Neural progenitor cell (in vitro differentiated cells): ENCODE data around the gene TBX10. TPM values are rescaled to one million over a fixed set of nuclear protein-coding genes. Genes with fewer than 3 reads are reported as not detected.

Experiments
- DNase-seq: peaks from one replicate; pipeline ENCODE4 v3.0.0-alpha.2; 2016; ENCODE audit warnings: low spot score
- H2AFZ ChIP-seq: fragments of 200-600 bp; sonication (generic); replicated peaks from 2 replicates; pipeline ENCODE4 v1.6.1; 2016; ENCODE audit warnings: antibody characterized with exemption
- H3F3A ChIP-seq: fragments of 200-600 bp; sonication (generic); 2 replicates; pipeline ENCODE4 v1.6.1; 2016; ENCODE audit warnings: antibody characterized with exemption, low read depth
- H3K27ac ChIP-seq: fragments of 200-600 bp; sonication (generic); 2 replicates; pipeline ENCODE4 v1.5.1; 2016; ENCODE audit warnings: mild to moderate bottlenecking
- H3K27me3 ChIP-seq: fragments of 200-600 bp; sonication (generic); 2 replicates; pipeline ENCODE4 v1.6.1; 2016; ENCODE audit warnings: mild to moderate bottlenecking, moderate library complexity
- H3K36me3 ChIP-seq: fragments of 200-600 bp; sonication (generic); 2 replicates; pipeline ENCODE4 v1.5.1; 2016
- H3K4me1 ChIP-seq: fragments of 200-600 bp; sonication (generic); 2 replicates; pipeline ENCODE4 v1.6.1; 2016; ENCODE audit warnings: mixed run types
- H3K4me2 ChIP-seq: fragments of 200-600 bp; sonication (generic); 2 replicates; pipeline ENCODE4 v1.6.1; 2016
- H3K4me3 ChIP-seq: fragments of 200-600 bp; sonication (generic); 2 replicates; pipeline ENCODE4 v1.5.1; 2016
- H3K79me2 ChIP-seq: fragments of 200-600 bp; sonication (generic); 2 replicates; pipeline ENCODE4 v1.6.1; 2016; ENCODE audit warnings: low read depth
- H3K9ac ChIP-seq: fragments of 200-600 bp; sonication (generic); 2 replicates; pipeline ENCODE4 v1.6.1; 2016
- H3K9me3 ChIP-seq: fragments of 200-600 bp; sonication (generic); 2 replicates; pipeline ENCODE4 v1.5.1; 2016; ENCODE audit warnings: low read depth
- H4K20me1 ChIP-seq: fragments of 200-600 bp; sonication (generic); 2 replicates; pipeline ENCODE4 v1.6.1; 2016; ENCODE audit warnings: low read depth
- H3K27ac Mint-ChIP-seq: 3 replicates; pipeline ENCODE4 v1.8.0; 2021; ENCODE audit warnings: mixed read lengths
- H3K27me3 Mint-ChIP-seq: 2 replicates; pipeline ENCODE4 v1.8.0; 2022; ENCODE audit warnings: low read depth, mild to moderate bottlenecking, inconsistent platforms, moderate library complexity, mixed read lengths; ENCODE audit not compliant: insufficient read depth
- H3K36me3 Mint-ChIP-seq: 3 replicates; pipeline ENCODE4 v1.8.0; 2021; ENCODE audit warnings: mixed read lengths
- H3K4me1 Mint-ChIP-seq: 3 replicates; pipeline ENCODE4 v1.8.0; 2021; ENCODE audit warnings: mixed read lengths
- H3K4me3 Mint-ChIP-seq: 3 replicates; pipeline ENCODE4 v1.8.0; 2021; ENCODE audit warnings: mild to moderate bottlenecking, moderate library complexity, mixed read lengths
- H3K9me3 Mint-ChIP-seq: 3 replicates; pipeline ENCODE4 v1.8.0; 2020; ENCODE audit warnings: mixed read lengths
- CTCF ChIP-seq: fragments of 200-600 bp; sonication (generic); IDR thresholded peaks from 2 replicates; pipeline ENCODE4 v1.5.1; 2017; ENCODE audit warnings: antibody characterized with exemption, mild to moderate bottlenecking
- EZH2 ChIP-seq: fragments of 200-600 bp; sonication (generic); IDR thresholded peaks from 2 replicates; pipeline ENCODE4 v1.6.1; 2017; ENCODE audit warnings: antibody characterized with exemption, mild to moderate bottlenecking, moderate library complexity
- EZH2phosphoT487 ChIP-seq: fragments of 200-600 bp; sonication (generic); IDR thresholded peaks from 2 replicates; pipeline ENCODE4 v1.6.1; 2017; ENCODE audit warnings: antibody characterized with exemption
- total RNA-seq: library from RNA; depleted of rRNA; stranded (reverse); fragments of >200 nt; gene quantifications from 2 replicates; pipeline ENCODE4 v1.2.3, GENCODE V29; 2015; ENCODE audit warnings: low replicate concordance

Gene TBX10
- total RNA-seq, 1 donor from 2014 or later = not detected

- peaks cover 6% of the 10 kb centered on the region for H3F3A ChIP-seq
- H4K20me1 ChIP-seq = no peaks in the 10 kb centered on the region
- H3K4me3 ChIP-seq = no peak overlapping the region
- Mint-ChIP-seq H3K27me3 (peaks cover 16% of the 10 kb centered on the region), H3K9me3 (peaks cover 4% of the 10 kb centered on the region), H3K27ac (no peak overlapping the region), H3K36me3 (peaks cover 11% of the 10 kb centered on the region), H3K4me3 (no peak overlapping the region), H3K4me1 (peaks cover 25% of the 10 kb centered on the region)
- peaks cover 2% of the 10 kb centered on the region for H3K79me2 ChIP-seq
- peaks cover 24% of the 10 kb centered on the region for H3K4me1 ChIP-seq
- H3K27ac ChIP-seq = no peak overlapping the region
- H2AFZ ChIP-seq = no peak overlapping the region
- H3K9ac ChIP-seq = no peak overlapping the region
- TF ChIP-seq EZH2phosphoT487 (no peak), CTCF (peak; percentile 52)
- no peak overlapping the region for H3K4me2 ChIP-seq
- H3K36me3 ChIP-seq = no peaks in the 10 kb centered on the region
- peak; percentile 54 for DNase-seq
- H3K9me3 ChIP-seq = no peaks in the 10 kb centered on the region
- no peaks in the 10 kb centered on the region for H3K27me3 ChIP-seq
Measured at GRCh38 chr11:67614730-67615714, 24.5 kb downstream of the TBX10 start.

DNA sequence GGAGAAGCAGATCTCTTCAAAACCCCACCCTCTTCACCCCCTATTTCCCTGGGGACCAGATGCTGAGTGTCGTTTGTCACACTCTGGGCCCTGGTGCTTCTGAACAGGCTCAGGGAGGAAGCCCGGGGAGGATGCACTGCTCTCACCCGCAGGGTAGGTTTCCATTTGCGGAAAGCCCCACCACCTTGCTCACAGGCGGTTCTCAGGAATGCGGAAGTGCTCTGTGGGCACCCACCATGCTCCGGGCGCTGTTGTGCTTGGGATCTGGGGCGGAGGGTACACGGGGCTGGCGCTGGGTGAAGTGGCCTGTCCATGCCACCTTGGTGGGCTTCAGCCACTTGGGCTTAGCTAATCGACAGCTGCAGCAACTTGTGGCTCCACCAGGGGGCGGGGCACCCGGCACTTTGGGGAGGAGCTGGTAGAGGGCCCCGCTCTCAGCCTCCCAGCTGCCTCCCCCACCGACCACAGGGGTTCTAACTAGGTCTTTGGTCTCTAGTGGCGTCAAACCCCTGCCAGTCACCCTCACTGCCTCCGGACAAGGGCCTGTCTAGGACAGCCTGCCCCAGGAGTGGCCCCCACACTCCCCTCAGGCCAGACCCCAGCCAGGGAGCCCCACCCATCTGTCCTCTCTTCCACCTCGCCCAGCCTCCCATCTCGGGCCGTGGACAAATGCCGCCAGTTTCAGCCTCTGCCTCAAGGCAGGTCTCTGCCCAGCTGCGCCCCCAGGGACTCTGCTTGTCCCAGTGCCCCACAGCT is 25.4 kb downstream of the TBX10 start:
- Mint-ChIP-seq H3K27ac (peak overlapping the region; percentile 57), H3K4me3 (no peak overlapping the region), H3K36me3 (peaks cover 6% of the 10 kb centered on the region), H3K9me3 (no peaks in the 10 kb centered on the region), H3K27me3 (peaks cover 9% of the 10 kb centered on the region), H3K4me1 (peaks cover 19% of the 10 kb centered on the region)
- peaks cover 24% of the 10 kb centered on the region for H3K4me1 ChIP-seq
- no peaks in the 10 kb centered on the region for H3K36me3 ChIP-seq
- H3K27ac ChIP-seq = no peak overlapping the region
- no peaks in the 10 kb centered on the region for H3K9me3 ChIP-seq
- no peak overlapping the region for H3K4me3 ChIP-seq
- no peak overlapping the region for H2AFZ ChIP-seq
- peak overlapping the region; percentile 48 for H3K4me2 ChIP-seq
- no peaks in the 10 kb centered on the region for H3K79me2 ChIP-seq
- H3K27me3 ChIP-seq = no peaks in the 10 kb centered on the region
- no peaks in the 10 kb centered on the region for H4K20me1 ChIP-seq
- TF ChIP-seq CTCF (peak; percentile 75), EZH2phosphoT487 (no peak)
- DNase-seq = peak; percentile 87
- H3K9ac ChIP-seq = no peak overlapping the region
- peaks cover 3% of the 10 kb centered on the region for H3F3A ChIP-seq

DNA sequence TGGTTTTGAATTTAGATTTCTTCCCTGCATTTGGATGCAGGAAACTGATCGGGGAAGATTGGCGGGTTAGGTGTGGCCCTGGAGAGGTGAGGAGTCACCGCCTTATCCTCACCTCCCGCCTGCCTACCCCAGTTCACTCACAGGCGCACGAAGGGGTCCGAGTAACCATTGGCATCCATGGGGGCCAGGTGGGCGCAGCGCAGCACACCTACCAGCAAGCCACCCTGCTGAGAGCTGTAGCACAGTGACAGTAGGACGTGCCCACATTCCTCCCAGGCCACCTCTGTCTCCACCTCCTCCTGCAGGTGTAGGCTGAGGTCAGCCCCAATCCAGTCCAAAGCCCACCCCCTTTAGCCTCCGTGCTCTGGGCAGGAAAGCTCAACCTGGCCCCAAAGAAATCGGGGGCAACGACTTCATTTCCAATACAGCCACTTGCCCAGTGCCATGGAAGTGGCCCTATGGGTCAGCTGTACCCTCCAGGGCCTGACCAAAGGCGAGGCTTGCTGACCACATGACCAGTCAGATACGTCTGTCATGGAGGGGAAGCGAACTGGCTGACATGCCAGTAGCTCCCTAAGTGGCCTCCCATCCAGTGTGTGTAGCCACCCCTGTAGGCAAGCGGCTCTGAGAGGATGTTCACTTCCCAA is 26.1 kb downstream of the TBX10 start:
- DNase-seq = no peak
- Mint-ChIP-seq H3K9me3 (no peaks in the 10 kb centered on the region), H3K4me3 (no peak overlapping the region), H3K4me1 (peaks cover 19% of the 10 kb centered on the region), H3K36me3 (peaks cover 7% of the 10 kb centered on the region), H3K27ac (no peak overlapping the region), H3K27me3 (peaks cover 7% of the 10 kb centered on the region)
- H3K9ac ChIP-seq = no peak overlapping the region
- H3K4me2 ChIP-seq = no peak overlapping the region
- H4K20me1 ChIP-seq = no peaks in the 10 kb centered on the region
- H2AFZ ChIP-seq = no peak overlapping the region
- no peak overlapping the region for H3K4me3 ChIP-seq
- H3K27ac ChIP-seq = no peak overlapping the region
- H3K27me3 ChIP-seq = no peaks in the 10 kb centered on the region
- H3K9me3 ChIP-seq = no peaks in the 10 kb centered on the region
- TF ChIP-seq EZH2phosphoT487 (no peak), CTCF (no peak), EZH2 (no peak)
- no peaks in the 10 kb centered on the region for H3K36me3 ChIP-seq
- no peaks in the 10 kb centered on the region for H3K79me2 ChIP-seq
- H3K4me1 ChIP-seq = peaks cover 24% of the 10 kb centered on the region
- peaks cover 3% of the 10 kb centered on the region for H3F3A ChIP-seq
